Measurements from ENCODE around the gene NSL1. TPM values are rescaled to one million over a fixed set of nuclear protein-coding genes. Genes with fewer than 3 reads are reported as not detected.

Gene NSL1
- total RNA-seq, 1 donor = 28.2 TPM

DNA sequence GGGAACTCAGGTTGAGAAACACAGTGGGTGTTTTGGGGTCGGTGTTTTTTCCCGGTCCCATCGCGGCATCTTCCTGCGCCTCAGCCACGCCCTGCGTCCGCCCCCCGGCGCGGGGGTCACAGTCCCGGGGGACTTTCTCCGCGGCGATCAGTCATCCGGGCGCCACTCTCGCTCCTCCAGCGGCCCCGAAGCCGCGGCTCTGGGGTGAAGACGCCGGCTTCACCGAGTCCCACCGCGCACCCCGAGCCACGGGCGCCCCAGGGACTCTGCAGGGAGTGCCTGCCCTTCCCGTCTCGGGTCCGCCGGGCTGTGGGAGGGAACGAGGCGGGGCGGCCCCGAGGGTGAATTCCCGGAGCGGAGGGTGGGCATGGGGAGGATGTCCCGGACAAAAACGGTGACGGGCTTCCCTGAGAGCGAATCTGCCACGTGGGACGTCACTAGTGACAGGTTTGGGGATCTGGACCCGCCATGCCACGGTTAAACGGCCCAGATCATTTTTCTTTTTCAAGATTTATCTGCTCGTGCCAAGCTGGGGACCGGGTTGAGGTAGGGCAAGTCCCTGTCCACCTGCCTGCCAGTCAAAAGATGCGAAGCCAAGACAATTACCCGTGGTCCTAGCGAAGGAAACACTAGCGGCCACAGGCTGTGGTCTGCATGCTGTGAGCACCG, 91.2 kb downstream of the NSL1 start:
- TF ChIP-seq, protein P1, sequence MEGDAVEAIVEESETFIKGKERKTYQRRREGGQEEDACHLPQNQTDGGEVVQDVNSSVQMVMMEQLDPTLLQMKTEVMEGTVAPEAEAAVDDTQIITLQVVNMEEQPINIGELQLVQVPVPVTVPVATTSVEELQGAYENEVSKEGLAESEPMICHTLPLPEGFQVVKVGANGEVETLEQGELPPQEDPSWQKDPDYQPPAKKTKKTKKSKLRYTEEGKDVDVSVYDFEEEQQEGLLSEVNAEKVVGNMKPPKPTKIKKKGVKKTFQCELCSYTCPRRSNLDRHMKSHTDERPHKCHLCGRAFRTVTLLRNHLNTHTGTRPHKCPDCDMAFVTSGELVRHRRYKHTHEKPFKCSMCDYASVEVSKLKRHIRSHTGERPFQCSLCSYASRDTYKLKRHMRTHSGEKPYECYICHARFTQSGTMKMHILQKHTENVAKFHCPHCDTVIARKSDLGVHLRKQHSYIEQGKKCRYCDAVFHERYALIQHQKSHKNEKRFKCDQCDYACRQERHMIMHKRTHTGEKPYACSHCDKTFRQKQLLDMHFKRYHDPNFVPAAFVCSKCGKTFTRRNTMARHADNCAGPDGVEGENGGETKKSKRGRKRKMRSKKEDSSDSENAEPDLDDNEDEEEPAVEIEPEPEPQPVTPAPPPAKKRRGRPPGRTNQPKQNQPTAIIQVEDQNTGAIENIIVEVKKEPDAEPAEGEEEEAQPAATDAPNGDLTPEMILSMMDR (IDR thresholded peaks at IDR 0.05; ENCODE audit: extremely low read depth, low read depth, low read length) = no peak
- H3K27me3 ChIP-seq (ENCODE audit: insufficient read depth, low read length) = peaks cover 26% of the 10 kb centered on the region
- peaks cover 15% of the 10 kb centered on the region for H3K4me1 ChIP-seq (ENCODE audit: insufficient read depth, low read length)
- no peaks in the 10 kb centered on the region for H3K36me3 ChIP-seq (ENCODE audit: insufficient read depth, low read length)
- H2AFZ ChIP-seq (ENCODE audit: low read length) = peak overlapping the region; percentile 79
- no peak overlapping the region for H3K27ac ChIP-seq (ENCODE audit: low read depth, low read length)
- H3K4me2 ChIP-seq (ENCODE audit: insufficient read depth, low read length) = peak overlapping the region; percentile 90
- DNase-seq (ENCODE audit: insufficient read length, low spot score, missing footprints) = peak; percentile 71
- H3K79me2 ChIP-seq (ENCODE audit: insufficient read depth, low read length) = no peaks in the 10 kb centered on the region
- peak overlapping the region; percentile 67 for H3K4me3 ChIP-seq (ENCODE audit: insufficient read depth, low read length)
- H4K20me1 ChIP-seq (ENCODE audit: insufficient read depth, low read length) = no peaks in the 10 kb centered on the region
- H3K9me3 ChIP-seq (ENCODE audit: low read depth, low read length) = no peaks in the 10 kb centered on the region

DNA sequence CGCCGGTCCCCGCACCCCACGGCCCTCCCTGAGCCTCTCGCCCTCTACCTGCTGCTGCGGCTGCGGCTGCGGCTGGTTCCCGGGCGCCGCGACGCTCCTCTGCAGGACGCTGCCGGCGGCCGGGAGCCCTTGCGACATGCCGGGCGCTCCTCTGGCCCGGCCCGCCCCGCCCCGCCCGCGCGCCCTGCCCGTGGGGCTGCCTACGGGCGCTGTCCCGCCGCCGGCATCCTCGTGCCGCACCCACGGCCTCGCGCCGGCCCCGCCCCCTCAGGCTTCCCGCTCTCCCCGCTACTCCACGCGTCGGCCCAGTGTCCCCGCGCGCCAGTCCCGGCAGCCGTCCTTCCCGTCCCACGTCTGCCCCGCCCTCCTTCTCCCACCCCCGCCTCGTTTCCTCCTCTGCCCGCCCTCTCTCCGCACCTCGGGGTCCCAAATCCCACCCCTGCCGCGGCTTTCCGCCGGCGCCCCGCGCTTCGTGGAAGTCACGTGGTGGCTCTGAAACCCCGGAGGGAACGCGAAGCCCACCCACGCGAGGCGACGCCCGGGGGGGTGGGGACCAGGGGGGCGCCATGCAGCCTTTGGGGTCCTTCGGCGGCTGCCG, 91.9 kb downstream of the NSL1 start, which contains the start of gene BATF3:
Gene BATF3, minus strand, starts transcription at position 216 of the 598 bp plus-strand sequence. Its CDS starts 78 bp downstream, at position 138.
- peak within 1 kb of the TSS; percentile 90 for H3K4me2 ChIP-seq (ENCODE audit: insufficient read depth, low read length)
- H3K4me3 ChIP-seq (ENCODE audit: insufficient read depth, low read length) = peak within 1 kb of the TSS; percentile 67
- no peaks in the 10 kb centered on the region for H3K9me3 ChIP-seq (ENCODE audit: low read depth, low read length)
- no peak within 1 kb of the TSS for H3K27ac ChIP-seq (ENCODE audit: low read depth, low read length)
- H3K4me1 ChIP-seq (ENCODE audit: insufficient read depth, low read length) = peaks cover 15% of the 10 kb centered on the region
- no peaks in the 10 kb centered on the region for H3K36me3 ChIP-seq (ENCODE audit: insufficient read depth, low read length)
- H3K79me2 ChIP-seq (ENCODE audit: insufficient read depth, low read length) = no peaks in the 10 kb centered on the region
- TF ChIP-seq, protein P1 (IDR thresholded peaks at IDR 0.05; ENCODE audit: extremely low read depth, low read depth, low read length) = no peak
- DNase-seq (ENCODE audit: insufficient read length, low spot score, missing footprints) = peak; percentile 82
- peaks cover 26% of the 10 kb centered on the region for H3K27me3 ChIP-seq (ENCODE audit: insufficient read depth, low read length)
- peak within 1 kb of the TSS; percentile 79 for H2AFZ ChIP-seq (ENCODE audit: low read length)
- no peaks in the 10 kb centered on the region for H4K20me1 ChIP-seq (ENCODE audit: insufficient read depth, low read length)

DNA sequence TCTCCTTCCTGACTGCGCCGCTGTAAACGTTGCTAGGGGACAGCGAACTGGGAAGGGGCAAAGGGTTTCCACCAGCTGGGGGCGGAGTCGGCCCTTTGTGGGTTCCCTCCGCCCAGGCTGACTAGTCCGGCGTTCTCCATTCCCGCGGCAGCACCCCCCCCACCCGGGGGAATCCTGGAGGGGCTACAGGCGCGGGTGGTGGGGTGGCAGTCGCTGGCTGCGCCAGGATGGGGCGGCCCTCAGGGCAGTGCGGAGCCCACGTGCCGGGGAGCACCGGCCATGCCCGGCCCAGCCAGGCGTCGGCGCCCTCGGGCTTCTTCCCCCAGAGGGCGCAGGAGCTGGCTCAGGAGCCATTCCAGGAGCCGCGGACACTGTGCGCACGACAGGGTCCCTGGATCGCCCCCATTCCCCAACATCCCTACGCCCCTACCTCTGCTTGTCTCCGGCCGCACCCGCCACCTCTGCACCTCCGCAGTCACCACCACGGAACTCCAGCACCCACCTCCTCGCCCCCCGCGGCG, 92.4 kb downstream of the NSL1 start:
- Histone ChIP-seq H3K27me3 (ENCODE audit: insufficient read depth, low read length) (peaks cover 26% of the 10 kb centered on the region), H3K9me3 (ENCODE audit: low read depth, low read length) (no peaks in the 10 kb centered on the region), H3K4me1 (ENCODE audit: insufficient read depth, low read length) (peaks cover 15% of the 10 kb centered on the region), H3K36me3 (ENCODE audit: insufficient read depth, low read length) (no peaks in the 10 kb centered on the region), H2AFZ (ENCODE audit: low read length) (peak overlapping the region; percentile 64), H3K4me3 (ENCODE audit: insufficient read depth, low read length) (peak overlapping the region; percentile 67), H3K4me2 (ENCODE audit: insufficient read depth, low read length) (peak overlapping the region; percentile 90), H3K27ac (ENCODE audit: low read depth, low read length) (no peak overlapping the region), H3K79me2 (ENCODE audit: insufficient read depth, low read length) (no peaks in the 10 kb centered on the region), H4K20me1 (ENCODE audit: insufficient read depth, low read length) (no peaks in the 10 kb centered on the region)
- TF ChIP-seq, protein P1 (IDR thresholded peaks at IDR 0.05; ENCODE audit: extremely low read depth, low read depth, low read length) = peak; percentile 45
- peak; percentile 89 for DNase-seq (ENCODE audit: insufficient read length, low spot score, missing footprints)

Measured in osteoblast (primary cell).